Muscle of back (tissue), 11 donors: ENCODE results near the gene CRTC1. TPM values are rescaled to one million over a fixed set of nuclear protein-coding genes. Genes with fewer than 3 reads are reported as not detected.
"Not testable (repeated sequence)": the region's sequence is repeated elsewhere in the genome, so short reads cannot be mapped to it uniquely, and the experiment has no call there.

Source experiments
- DNase-seq, 3 donors: peaks; one replicate each; pipeline versions ENCODE4 v3.0.0 to v3.0.0-alpha.2; 2013
- polyA plus RNA-seq, 10 donors: library from polyadenylated mRNA; unstranded; fragments of 120-200 nt; gene quantifications; one replicate each; pipeline ENCODE4 v1.2.1, GENCODE V29; 2013; ENCODE audit not compliant: insufficient read length in 10 of 10

The CRTC1 gene
- polyA plus RNA-seq, 10 donors = 10.5 to 14.4 (median 11.5) TPM

GRCh38 chr19:18667531-18668251, 15.8 kb upstream of the CRTC1 start:
- no peak for DNase-seq

- DNase-seq = no peak
Observed at GRCh38 chr19:18668252-18668631, 15.2 kb upstream of the CRTC1 start.

- DNase-seq = no peak
Observed at GRCh38 chr19:18668744-18669523, 14.5 kb upstream of the CRTC1 start.

DNA sequence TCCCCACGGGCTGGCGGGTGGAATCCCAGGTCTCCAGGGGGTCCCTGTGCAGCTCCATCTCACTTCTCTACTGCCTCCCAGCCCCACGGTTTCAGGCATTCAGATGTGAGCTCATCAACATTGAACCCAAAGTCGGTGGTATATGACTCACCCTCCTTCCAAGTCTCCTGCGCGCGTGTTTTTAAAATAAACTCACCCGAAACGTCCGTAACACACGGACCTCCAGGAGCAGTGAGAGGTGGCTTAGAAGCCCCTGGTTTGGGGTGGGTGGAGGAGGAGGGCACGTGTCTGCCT, 14.0 kb upstream of the CRTC1 start:
- no peak for DNase-seq

DNA sequence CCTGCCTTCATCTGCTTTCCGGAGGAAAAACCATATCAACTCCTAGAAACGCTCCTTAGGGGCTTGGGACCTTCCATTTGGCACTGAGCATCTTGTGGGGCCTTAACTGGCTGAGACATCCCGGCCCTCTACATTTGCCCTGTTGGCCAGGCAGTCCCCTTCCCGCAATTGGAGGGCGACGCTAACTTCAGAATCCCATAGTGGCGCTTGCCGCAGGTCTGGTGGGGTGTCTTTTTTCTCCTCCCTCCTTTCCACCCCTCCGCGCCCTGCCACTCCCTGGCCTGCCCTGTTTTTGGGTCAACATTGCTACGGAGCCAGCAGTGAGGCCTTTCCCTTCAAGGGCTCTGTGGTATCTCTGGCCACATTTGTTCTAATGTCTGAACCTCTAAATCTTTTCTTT, 13.6 kb upstream of the CRTC1 start:
- no peak for DNase-seq

- DNase-seq = peak in 1 of 3 donors; percentile 53
Observed at GRCh38 chr19:18670312-18670711, 13.2 kb upstream of the CRTC1 start.

- no peak for DNase-seq
Observed at GRCh38 chr19:18671303-18672043, 12.0 kb upstream of the CRTC1 start.

DNA sequence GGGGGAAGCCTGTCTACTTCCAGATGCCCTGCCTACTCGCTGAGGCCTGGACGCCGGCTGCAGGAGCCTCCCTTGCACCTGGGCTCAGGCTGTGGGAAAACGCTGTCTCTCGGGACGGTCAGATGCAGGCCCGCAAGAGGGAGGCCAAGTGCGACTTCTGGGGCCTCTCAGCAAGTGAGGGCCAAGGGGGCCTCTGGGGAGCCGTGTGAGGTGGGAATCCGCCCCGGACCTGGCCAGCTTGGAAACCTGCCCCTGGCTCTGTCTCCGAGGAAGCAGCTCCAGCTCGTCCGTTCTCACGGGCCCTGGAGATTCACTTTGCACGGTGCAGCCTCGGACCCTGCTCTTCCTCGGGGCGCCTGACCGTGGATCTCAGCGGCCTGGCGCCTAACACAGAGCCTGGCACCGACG, 11.4 kb upstream of the CRTC1 start:
- peak in 1 of 3 donors; percentile 71 for DNase-seq

- peak in 1 of 3 donors; percentile 69 for DNase-seq
Observed at GRCh38 chr19:18672606-18673337, 10.7 kb upstream of the CRTC1 start.

- DNase-seq = peak in 2 of 3 donors; percentile 32 to 39
Observed at GRCh38 chr19:18674616-18675015, 8.9 kb upstream of the CRTC1 start.

- DNase-seq = peak in 1 of 3 donors; percentile 45
Observed at GRCh38 chr19:18675779-18676178, 7.7 kb upstream of the CRTC1 start.

DNA sequence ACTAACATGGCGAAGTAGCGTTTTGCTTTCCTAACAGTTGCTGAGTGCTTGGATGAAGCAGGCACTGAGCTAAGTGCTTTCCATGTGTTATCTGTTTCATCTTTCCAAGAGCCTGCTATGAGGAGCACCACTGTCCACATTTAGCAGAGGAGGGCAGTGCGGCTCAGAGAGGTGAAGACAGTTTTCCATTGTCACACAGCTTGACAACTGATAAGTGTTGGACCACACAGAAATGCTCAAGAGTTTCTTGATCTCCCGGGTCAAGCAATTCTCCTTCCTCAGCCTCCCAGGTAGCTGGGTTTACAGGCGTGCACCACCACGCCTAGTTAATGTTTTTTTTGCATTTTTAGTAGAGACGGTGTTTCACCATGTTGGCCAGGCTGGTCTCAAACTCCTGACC, 6.8 kb upstream of the CRTC1 start:
- DNase-seq = no peak

DNA sequence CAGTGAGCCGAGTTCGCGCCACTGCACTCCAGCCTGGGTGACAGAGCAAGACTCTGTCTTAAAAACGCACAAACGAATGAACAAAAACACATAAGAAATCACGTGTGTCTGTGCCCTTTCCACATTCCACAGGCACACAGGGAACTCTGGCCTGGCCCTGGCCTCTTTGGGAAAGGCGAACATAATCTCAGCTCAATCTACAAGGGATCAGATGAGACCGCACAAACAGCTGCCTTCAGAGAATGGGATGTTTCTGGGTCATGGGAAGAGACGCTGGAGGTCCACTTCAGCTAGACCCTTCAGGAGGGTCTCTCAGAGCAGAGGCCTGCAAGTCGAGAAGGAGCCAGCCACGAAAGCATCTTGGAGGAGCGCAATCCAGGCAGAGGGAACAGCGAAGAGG, 6.3 kb upstream of the CRTC1 start:
- DNase-seq = no peak

DNA sequence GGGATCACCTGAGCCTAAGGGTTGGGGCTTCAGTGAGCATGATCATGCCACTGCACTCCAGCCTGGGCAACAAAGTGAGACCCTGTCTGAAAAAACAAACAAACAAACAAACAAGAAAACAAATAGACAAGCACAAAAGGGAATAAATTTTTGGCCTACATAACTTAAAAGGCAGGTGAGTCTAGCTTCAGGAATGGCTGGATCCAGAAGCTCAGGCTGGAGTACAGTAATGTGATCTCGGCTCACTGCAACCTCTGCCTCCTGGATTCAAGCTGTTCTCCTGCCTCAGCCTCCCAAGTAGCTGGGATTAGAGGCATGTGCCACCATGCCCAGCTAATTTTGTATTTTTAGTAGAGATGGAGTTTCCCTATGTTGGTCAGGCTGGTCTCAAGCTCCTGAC, 3.3 kb upstream of the CRTC1 start:
- not testable (repeated sequence) for DNase-seq

DNA sequence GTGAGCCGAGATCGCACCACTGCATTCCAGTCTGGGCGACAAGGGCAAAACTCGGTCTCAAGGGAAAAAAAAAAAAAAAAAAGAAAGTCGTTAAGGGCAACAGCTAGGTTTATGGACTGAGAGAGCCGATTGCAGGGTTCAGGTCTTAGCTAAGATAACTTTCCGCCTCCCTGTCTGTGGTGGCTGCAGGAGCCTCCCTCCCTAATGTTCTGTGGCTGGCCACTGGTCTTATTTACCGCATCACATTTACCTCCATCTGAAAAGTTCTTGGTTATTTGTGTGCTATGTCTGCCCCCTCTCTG, 722 bp upstream of the CRTC1 start:
- DNase-seq = no peak

GRCh38 chr19:18683958-18684641, 620 bp downstream of the CRTC1 start:
- no peak for DNase-seq

- DNase-seq = no peak
Observed at GRCh38 chr19:18684642-18684993, 1.1 kb downstream of the CRTC1 start.

DNA sequence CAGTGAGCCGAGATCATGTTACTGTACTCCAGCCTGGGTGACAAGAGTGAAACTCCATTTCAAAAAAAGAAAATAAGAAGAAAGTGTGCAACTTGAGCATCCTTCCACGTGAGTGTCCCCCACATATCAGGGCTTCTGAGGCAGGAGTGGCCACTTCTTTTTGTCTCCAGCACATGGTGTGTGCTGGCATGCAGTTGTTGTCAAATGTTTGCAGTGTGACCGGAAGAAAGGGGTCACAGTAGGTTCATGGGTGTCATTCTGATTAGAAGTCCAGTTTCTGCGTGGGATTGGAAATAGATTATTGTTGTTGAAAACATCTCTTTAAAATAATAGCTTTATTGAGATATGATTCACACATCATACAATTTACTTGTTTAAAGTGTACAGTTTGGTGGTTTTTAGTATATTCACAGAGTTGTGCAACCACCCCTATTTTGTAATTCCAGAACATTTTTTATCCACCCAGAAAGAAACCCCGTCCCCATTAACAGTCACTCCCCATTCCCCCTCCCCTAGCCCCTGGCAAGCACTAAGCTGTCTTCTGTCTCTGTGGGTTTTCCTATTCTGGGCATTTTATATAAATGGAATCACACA, 2.2 kb downstream of the CRTC1 start:
- no peak for DNase-seq

DNA sequence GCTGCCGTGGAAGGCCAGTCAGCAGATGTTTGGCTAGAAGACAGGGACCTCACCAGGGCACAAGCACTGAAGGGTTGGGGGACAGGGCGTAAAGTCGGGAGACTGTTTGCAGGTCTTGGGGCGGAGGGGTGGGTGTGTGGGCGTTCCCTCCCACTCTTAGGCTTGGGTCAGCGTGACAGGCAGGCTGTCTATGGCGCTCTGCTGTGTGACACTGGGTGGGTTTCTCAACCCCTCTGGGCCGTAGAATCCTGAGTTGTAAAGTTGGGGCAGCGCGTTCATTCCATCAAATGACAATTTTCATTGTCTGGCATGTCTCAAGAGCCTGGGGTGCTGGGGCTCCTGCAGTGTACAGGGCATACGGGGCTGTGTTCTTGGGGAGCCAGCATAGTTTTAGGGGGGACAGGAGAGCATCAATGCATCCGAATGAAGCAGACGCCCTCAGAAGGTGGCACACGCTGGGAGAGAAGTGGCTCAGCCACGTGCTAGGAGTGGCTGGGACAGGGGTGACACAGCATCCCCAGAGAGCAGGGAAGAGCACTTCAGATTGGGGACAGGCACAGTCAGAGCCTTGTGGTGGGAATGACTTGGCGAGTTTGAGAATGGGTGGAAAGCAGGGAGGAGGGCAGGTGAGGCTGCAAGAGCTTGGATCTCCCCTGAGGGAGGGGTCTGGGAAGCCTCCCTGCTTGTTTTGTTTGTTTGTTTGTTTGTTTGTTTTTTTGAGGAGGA, 4.4 kb downstream of the CRTC1 start:
- no peak for DNase-seq

DNA sequence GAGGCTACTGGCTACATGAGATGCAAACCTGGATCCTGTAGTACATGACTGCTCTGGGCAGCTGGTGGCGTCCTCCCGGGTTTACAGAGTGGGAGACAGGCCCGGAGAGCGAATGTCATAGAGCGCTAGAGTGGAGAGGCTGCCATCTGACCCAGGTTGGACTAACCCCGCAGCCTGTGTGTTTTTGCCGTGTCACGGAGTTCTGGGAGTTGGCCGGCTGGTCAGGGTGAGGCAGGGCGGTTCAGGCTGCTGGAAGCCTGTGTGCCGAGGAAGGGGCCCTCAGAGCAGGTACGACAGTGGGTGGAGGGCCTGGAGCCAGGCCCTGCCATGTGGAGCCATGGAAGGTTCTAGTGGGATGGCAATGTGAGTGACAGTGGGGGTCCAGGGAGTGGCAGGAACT, 12.5 kb downstream of the CRTC1 start:
- DNase-seq = no peak

DNA sequence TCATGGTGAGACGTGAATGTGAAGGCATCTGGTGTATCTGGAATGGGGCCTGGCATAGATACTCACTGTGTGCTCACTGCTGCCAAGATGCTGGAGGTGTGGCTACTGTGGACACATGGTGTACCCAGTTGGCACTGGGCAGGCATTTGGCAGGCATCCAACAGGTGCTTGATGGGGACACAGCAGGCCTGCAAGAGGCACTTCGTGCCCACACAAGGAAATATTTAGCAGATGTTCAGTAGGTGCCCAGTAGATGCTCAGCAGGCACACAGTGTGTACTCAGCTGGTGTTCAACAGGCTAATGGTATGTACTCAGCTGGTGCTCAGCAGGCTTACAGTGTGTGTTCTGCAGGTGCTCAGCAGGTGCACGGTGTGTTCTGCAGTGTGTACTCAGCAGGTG, 14.2 kb downstream of the CRTC1 start:
- DNase-seq = no peak
